GM12878 (cell line): ENCODE data around the gene PYGB. TPM values are rescaled to one million over a fixed set of nuclear protein-coding genes. Genes with fewer than 3 reads are reported as not detected.

ENCODE experiments used
- ATAC-seq: fragments of 200-7000 bp; cut with Tn5 transposase; 3 replicates; pipeline ENCODE4 v1.9.1; 2020; ENCODE audit warnings: mild to moderate bottlenecking, moderate library complexity
- BruUV-seq: library from RNA; stranded (reverse); fragments of 400-500 nt; replicated peaks from 2 replicates; lab custom pipeline; 2021; lab: Mats Ljungman, UMichigan
- CTCF ChIA-PET: fragments of 300-600 bp; sonication (Branson Sonifier 250); formaldehyde crosslinking; extraction: SDS; loops from one replicate; lab custom pipeline; 2021; ENCODE audit warnings: inconsistent platforms; lab: Yijun Ruan, JAX
- POLR2A ChIA-PET: fragments of 350-600 bp; formaldehyde crosslinking; extraction: SDS; loops from one replicate; lab custom pipeline; 2021; ENCODE audit warnings: inconsistent platforms; lab: Charles Lee
- RAD21 ChIA-PET: fragments of 300-600 bp; sonication (Branson Sonifier 250); formaldehyde crosslinking; loops from one replicate; lab custom pipeline; 2023; ENCODE audit warnings: antibody characterized with exemption; ENCODE audit not compliant: unreplicated experiment; lab: Charles Lee
- SMC1A ChIA-PET: fragments of 300-600 bp; sonication (Branson Sonifier 250); formaldehyde crosslinking; loops from one replicate; lab custom pipeline; 2023; ENCODE audit not compliant: unreplicated experiment, uncharacterized antibody; lab: Charles Lee
- DNase-seq: peaks from one replicate; pipeline ENCODE4 v3.0.0-alpha.2; 2011; ENCODE audit warnings: low read depth, low spot score
- FAIRE-seq: peaks from 3 replicates; lab custom pipeline; 2011; peaks lifted over from hg19 to GRCh38; lab: Jason Lieb, UNC
- H2AFZ ChIP-seq: 2 replicates; pipeline ENCODE4 v1.6.0; 2011; ENCODE audit warnings: low read depth, low read length, control low read depth; ENCODE audit not compliant: control insufficient read depth
- H3K27ac ChIP-seq: 2 replicates; pipeline ENCODE4 v1.5.1; 2011; ENCODE audit warnings: control low read depth; ENCODE audit not compliant: control insufficient read depth, insufficient read depth
- H3K27me3 ChIP-seq, 2 experiments: replicated peaks in 1 of 2; 2 replicates each; pipeline versions ENCODE4 v1.6.0 to v1.6.1; 2011; ENCODE audit warnings: low read length in 1 of 2; ENCODE audit not compliant: control insufficient read depth in 2 of 2, insufficient read depth in 2 of 2
- H3K36me3 ChIP-seq, 2 experiments: 2 replicates each; pipeline ENCODE4 v1.5.1; 2011; ENCODE audit warnings: low read length in 1 of 2; ENCODE audit not compliant: control insufficient read depth in 2 of 2, insufficient read depth in 2 of 2
- H3K4me1 ChIP-seq: 2 replicates; pipeline ENCODE4 v1.6.1; 2011; ENCODE audit warnings: mild to moderate bottlenecking, low read length, moderate library complexity, mixed read lengths; ENCODE audit not compliant: control insufficient read depth, insufficient read depth
- H3K4me2 ChIP-seq: 2 replicates; pipeline ENCODE4 v1.6.0; 2011; ENCODE audit warnings: control low read depth; ENCODE audit not compliant: control insufficient read depth, insufficient read depth
- H3K4me3 ChIP-seq: fragments of 200-600 bp; sonication (generic); 2 replicates; pipeline ENCODE4 v1.5.1; 2016
- H3K79me2 ChIP-seq: 2 replicates; pipeline ENCODE4 v1.6.0; 2011; ENCODE audit warnings: low read length; ENCODE audit not compliant: control insufficient read depth, insufficient read depth
- H3K9ac ChIP-seq: 2 replicates; pipeline ENCODE4 v1.8.0; 2011; ENCODE audit warnings: low read length, control low read depth, mixed read lengths; ENCODE audit not compliant: control insufficient read depth, insufficient read depth
- H3K9me3 ChIP-seq: replicated peaks from 3 replicates; pipeline ENCODE4 v1.5.1; 2011; ENCODE audit warnings: mild to moderate bottlenecking, low read length; ENCODE audit not compliant: control insufficient read depth, insufficient read depth
- H4K20me1 ChIP-seq: 2 replicates; pipeline ENCODE4 v1.6.0; 2011; ENCODE audit not compliant: control insufficient read depth, insufficient read depth
- BACH1 ChIP-seq: fragments of 450-650 bp; IDR thresholded peaks from 2 replicates; pipeline ENCODE4 v1.6.1; 2017; ENCODE audit warnings: mild to moderate bottlenecking, borderline replicate concordance
- FOXM1 ChIP-seq: IDR thresholded peaks from 2 replicates; pipeline ENCODE4 v1.6.1; 2012; ENCODE audit warnings: low read depth, mild to moderate bottlenecking, inconsistent platforms, low read length, moderate library complexity
- GATAD2B ChIP-seq: fragments of 450-650 bp; conservative IDR thresholded peaks from 2 replicates; pipeline ENCODE4 v1.6.1; 2017; ENCODE audit warnings: low read depth, mild to moderate bottlenecking, moderate library complexity
- HDAC2 ChIP-seq: fragments of 200-600 bp; sonication (generic); IDR thresholded peaks from 2 replicates; pipeline ENCODE4 v1.6.1; 2017
- POLR2A ChIP-seq: IDR thresholded peaks from 2 replicates; pipeline ENCODE4 v1.6.1; 2011; ENCODE audit warnings: low read depth, mild to moderate bottlenecking, low read length
- TCF3 ChIP-seq: IDR thresholded peaks from 2 replicates; pipeline ENCODE4 v1.6.1; 2012; ENCODE audit warnings: low read depth, mild to moderate bottlenecking, low read length, borderline replicate concordance; ENCODE audit not compliant: insufficient read depth
- ZNF274 ChIP-seq: IDR thresholded peaks from one replicate; pipeline ENCODE4 v1.8.0; 2011; ENCODE audit not compliant: insufficient read length, insufficient read depth
- WGBS: methylation state at CpG from one replicate; pipeline ENCODE4 v1.1.6; 2016; ENCODE audit warnings: low lambda C conversion rate; ENCODE audit not compliant: insufficient replicate concordance, insufficient coverage; ENCODE audit errors: missing lambda C conversion rate; 5-methylcytosine and 5-hydroxymethylcytosine counted together
- in situ Hi-C: fragments of 300-500 bp; cut with MboI; formaldehyde crosslinking; loops from 9 replicates; pipeline ENCODE4 v1.14.3; 2018; ENCODE audit warnings: mixed read lengths
- intact Hi-C: fragments of 100-400 bp; cut with micrococcal nuclease; formaldehyde crosslinking; loops from one replicate; pipeline ENCODE4 v1.14.2; 2022; ENCODE audit not compliant: unreplicated experiment
- polyA plus RNA-seq, 11 experiments: library from polyadenylated mRNA; depleted of rRNA in 4 of 11; unstranded in 6 of 11; stranded (reverse) in 5 of 11; fragments of >200 nt; fragmentation: Nextera tagmentation in 4 of 11; fragmentation: Illumina TruSeq in 1 of 11; extraction: Ambion mirVana in 4 of 11; extraction: Trizol in 1 of 11; gene quantifications; 1 replicate in 1 of 11; 2 replicates in 10 of 11; pipeline versions ENCODE4 v1.2.1 to v1.2.3, GENCODE V29; 2011 to 2016; ENCODE audit warnings: inconsistent platforms in 2 of 11, missing spikeins in 2 of 11, low read depth in 1 of 11
- total RNA-seq, 4 experiments: library from RNA; depleted of rRNA in 3 of 4; stranded (reverse); fragments of >200 nt in 3 of 4; fragmentation: Illumina TruSeq in 1 of 4; extraction: Trizol in 1 of 4; gene quantifications; 2 replicates each; pipeline versions ENCODE4 v1.2.1 to v1.2.3, GENCODE V29; 2013 to 2021
- TF ChIP-seq, protein P1 (sequence below): IDR thresholded peaks from 2 replicates; pipeline ENCODE4 v1.6.1; 2012; ENCODE audit warnings: low read depth, low read length, improper control_type of control experiment

PYGB gene
- total and polyA plus RNA-seq, 10 of the 15 experiments (the other 5 are each of a cell fraction or from before 2014, with no cell fraction given) = 0.34 to 33.5 (median 21.8) TPM

GRCh38 chr20:25292176-25292891 is 44.4 kb downstream of the PYGB start:
- BruUV-seq = no TSS peak
- in situ Hi-C loops = loop anchor here (10.0 kb wide), 1 partner anchor 448 kb away; no protein-coding TSS in a partner anchor
- FAIRE-seq = no peak

DNA sequence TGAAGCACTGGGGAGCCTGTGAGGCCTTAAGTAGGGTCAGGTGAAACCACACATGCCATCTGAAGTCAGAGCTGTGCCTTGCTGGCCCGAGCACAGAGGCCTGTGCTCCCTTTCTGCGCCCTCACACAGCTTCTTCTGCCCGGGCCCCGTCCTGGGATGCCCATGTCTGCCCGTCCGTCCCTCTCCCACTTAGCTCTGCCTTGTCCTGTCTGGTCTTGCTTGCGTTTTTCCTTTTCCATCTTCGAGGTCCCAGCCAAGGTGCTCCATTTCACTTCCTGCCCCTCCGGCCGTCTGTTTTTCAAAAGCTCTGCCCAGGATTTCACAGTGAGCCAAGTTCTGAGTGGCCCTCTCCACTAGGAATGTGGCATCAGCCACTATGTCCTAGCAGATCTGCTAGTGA is 45.6 kb downstream of the PYGB start:
- Histone ChIP-seq H3K4me1 (peaks cover 45% of the 10 kb centered on the region), H3K36me3 (peaks cover 8 to 20% of the 10 kb centered on the region in 2 experiments; a peak in 3 of 4 replicates), H3K79me2 (no peaks in the 10 kb centered on the region), H3K9me3 (no peaks in the 10 kb centered on the region), H3K4me2 (no peak overlapping the region), H2AFZ (no peak overlapping the region), H3K27me3 (no peaks in the 10 kb centered on the region), H3K9ac (no peak overlapping the region), H3K27ac (no peak overlapping the region), H4K20me1 (no peaks in the 10 kb centered on the region; the same call in 1 of the 2 replicates), H3K4me3 (no peak overlapping the region)
- DNase-seq = no peak
- intact Hi-C loops (no loop called here), in situ Hi-C loops (loop anchor here (10.0 kb wide), 1 partner anchor 449 kb away; no protein-coding TSS in a partner anchor)
- TF ChIP-seq HDAC2 (no peak), ZNF274 (no peak), FOXM1 (no peak), BACH1 (no peak), GATAD2B (no peak), POLR2A (peak; percentile 19; the same call in 1 of the 2 replicates)
- TF ChIP-seq, protein P1, sequence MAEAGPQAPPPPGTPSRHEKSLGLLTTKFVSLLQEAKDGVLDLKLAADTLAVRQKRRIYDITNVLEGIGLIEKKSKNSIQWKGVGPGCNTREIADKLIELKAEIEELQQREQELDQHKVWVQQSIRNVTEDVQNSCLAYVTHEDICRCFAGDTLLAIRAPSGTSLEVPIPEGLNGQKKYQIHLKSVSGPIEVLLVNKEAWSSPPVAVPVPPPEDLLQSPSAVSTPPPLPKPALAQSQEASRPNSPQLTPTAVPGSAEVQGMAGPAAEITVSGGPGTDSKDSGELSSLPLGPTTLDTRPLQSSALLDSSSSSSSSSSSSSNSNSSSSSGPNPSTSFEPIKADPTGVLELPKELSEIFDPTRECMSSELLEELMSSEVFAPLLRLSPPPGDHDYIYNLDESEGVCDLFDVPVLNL = no peak
- ChIA-PET POLR2A (no interaction called here), CTCF (interaction anchor here (0.6 to 5.1 kb wide), 3 partner anchors 38 to 114 kb away, joined by 3 to 95 read pairs (median 3); partner anchors contain the start of gene GINS1), RAD21 (interaction anchor here (1.3 to 4.9 kb wide), 2 partner anchors 105 to 114 kb away, joined by 3 to 59 read pairs; partner anchors contain the start of gene GINS1), SMC1A (interaction anchor here (0.8 to 1.6 kb wide), 2 partner anchors 104 to 105 kb away, joined by 3 to 5 read pairs; no protein-coding TSS in a partner anchor)
- no peak for ATAC-seq
- whole genome bisulfite sequencing = 80% methylated on average over 9 of the region's 10 CpGs
- FAIRE-seq = no peak
- no TSS peak for BruUV-seq

More at GRCh38 chr20:25292176-25292891, 44.4 kb downstream of the PYGB start:
- ATAC-seq (no peak), DNase-seq (no peak)
- TF ChIP-seq POLR2A (peak; percentile 25; the same call in 1 of the 2 replicates), TCF3 (no peak)
- H3K27ac ChIP-seq = no peak overlapping the region
- no peak overlapping the region for H3K9ac ChIP-seq
- POLR2A ChIA-PET = no interaction called here
- intact Hi-C loops = no loop called here
- RAD21 ChIA-PET = no interaction called here
- no peak overlapping the region for H3K4me2 ChIP-seq
- H3K36me3 ChIP-seq = peaks cover 8 to 24% of the 10 kb centered on the region in 2 experiments; a peak in 3 of 4 replicates
- H2AFZ ChIP-seq = no peak overlapping the region
- SMC1A ChIA-PET = interaction anchor here (1.6 kb wide), 1 partner anchor 107 kb away, joined by 5 read pairs; no protein-coding TSS in a partner anchor
- H3K4me1 ChIP-seq = peaks cover 42% of the 10 kb centered on the region
- no peak overlapping the region for H3K4me3 ChIP-seq
- WGBS = 90% methylated on average over 33 of the region's 35 CpGs
- CTCF ChIA-PET = interaction anchor here (5.1 kb wide), 1 partner anchor 105 kb away, joined by 95 read pairs; no protein-coding TSS in a partner anchor
- no peaks in the 10 kb centered on the region for H3K79me2 ChIP-seq
- H3K9me3 ChIP-seq = no peaks in the 10 kb centered on the region
- no peaks in the 10 kb centered on the region; the same call in 1 of the 2 replicates for H4K20me1 ChIP-seq
- no peaks in the 10 kb centered on the region for H3K27me3 ChIP-seq
